ENCODE data around the gene LEO1.

DNA sequence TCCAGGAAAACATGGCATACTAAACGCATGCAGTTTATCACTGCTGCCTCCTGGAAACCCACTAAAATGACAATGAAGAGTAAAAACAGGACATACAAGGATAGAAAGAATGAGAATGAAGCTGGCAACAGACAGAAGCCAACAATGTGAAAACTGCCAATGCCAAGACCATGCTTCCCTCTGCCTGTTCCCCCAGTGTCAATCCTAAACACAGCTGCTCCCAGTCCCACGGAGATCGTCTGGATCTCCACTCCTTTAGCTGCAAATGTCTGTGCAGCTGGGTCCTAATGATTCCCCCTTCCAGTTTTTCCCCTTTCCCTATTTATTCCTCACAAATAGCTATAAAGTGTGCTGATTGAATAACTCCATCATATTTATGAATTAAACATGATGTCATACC is 16.1 kb downstream of the LEO1 start:
- TF ChIP-seq, protein P1, sequence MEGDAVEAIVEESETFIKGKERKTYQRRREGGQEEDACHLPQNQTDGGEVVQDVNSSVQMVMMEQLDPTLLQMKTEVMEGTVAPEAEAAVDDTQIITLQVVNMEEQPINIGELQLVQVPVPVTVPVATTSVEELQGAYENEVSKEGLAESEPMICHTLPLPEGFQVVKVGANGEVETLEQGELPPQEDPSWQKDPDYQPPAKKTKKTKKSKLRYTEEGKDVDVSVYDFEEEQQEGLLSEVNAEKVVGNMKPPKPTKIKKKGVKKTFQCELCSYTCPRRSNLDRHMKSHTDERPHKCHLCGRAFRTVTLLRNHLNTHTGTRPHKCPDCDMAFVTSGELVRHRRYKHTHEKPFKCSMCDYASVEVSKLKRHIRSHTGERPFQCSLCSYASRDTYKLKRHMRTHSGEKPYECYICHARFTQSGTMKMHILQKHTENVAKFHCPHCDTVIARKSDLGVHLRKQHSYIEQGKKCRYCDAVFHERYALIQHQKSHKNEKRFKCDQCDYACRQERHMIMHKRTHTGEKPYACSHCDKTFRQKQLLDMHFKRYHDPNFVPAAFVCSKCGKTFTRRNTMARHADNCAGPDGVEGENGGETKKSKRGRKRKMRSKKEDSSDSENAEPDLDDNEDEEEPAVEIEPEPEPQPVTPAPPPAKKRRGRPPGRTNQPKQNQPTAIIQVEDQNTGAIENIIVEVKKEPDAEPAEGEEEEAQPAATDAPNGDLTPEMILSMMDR (IDR thresholded peaks at IDR 0.05), result no peak
- no peak for TF ChIP-seq POLR2A (IDR thresholded peaks at IDR 0.05)

Data from heart left ventricle (tissue), 13 donors.